GM18873 (cell line): ENCODE measurements around the gene F5.

Source experiments
- ATAC-seq: cut with Tn5 transposase; IDR thresholded peaks from one replicate; pipeline ENCODE4 v1.9.1; 2021; ENCODE audit warnings: mild to moderate bottlenecking, moderate library complexity, moderate number of reproducible peaks; ENCODE audit not compliant: unreplicated experiment, low FRiP score

The F5 gene

DNA sequence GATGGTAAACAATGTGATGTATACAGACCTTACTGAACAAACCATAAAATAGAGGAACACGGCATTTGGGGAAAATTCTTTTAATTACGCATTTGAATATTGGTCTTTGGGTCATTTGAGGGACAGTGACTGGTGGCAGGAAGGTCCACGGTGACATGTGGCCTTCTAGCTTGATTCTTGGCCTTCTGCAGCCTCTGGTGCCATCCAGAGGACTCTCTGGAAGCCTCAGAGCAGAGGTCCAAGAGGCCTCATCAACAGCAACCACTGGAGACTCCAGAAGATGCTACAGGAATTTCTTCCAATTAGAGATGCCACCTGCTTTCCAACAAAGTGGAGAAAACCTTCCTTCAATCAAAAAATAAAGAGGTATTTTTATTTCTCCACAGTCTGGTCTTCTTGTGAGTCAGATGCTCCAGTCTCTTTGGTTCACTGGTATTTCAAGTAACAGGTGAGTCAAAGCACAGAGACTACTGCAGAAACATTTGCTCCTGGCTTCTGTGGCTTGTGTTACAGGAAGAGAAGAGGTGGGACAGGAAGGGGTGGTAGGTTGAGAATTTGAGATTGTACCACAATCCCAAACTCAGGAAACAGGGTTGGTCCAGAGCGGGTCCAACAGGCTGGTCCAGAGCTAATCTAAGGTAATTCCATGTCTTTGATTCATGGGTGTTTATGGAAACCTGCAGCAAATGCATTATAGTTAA lies 2.7 kb upstream of the F5 start:
- no peak for ATAC-seq

GRCh38 chr1:169588112-169588511 lies 1.8 kb upstream of the F5 start:
- ATAC-seq, result no peak

- ATAC-seq, result no peak
Measured at GRCh38 chr1:169586067-169586394, 250 bp downstream of the F5 start.

- ATAC-seq, result no peak
Measured at GRCh38 chr1:169585181-169585580, 1.1 kb downstream of the F5 start.

GRCh38 chr1:169584483-169585144 lies 1.7 kb downstream of the F5 start:
- ATAC-seq, result no peak

DNA sequence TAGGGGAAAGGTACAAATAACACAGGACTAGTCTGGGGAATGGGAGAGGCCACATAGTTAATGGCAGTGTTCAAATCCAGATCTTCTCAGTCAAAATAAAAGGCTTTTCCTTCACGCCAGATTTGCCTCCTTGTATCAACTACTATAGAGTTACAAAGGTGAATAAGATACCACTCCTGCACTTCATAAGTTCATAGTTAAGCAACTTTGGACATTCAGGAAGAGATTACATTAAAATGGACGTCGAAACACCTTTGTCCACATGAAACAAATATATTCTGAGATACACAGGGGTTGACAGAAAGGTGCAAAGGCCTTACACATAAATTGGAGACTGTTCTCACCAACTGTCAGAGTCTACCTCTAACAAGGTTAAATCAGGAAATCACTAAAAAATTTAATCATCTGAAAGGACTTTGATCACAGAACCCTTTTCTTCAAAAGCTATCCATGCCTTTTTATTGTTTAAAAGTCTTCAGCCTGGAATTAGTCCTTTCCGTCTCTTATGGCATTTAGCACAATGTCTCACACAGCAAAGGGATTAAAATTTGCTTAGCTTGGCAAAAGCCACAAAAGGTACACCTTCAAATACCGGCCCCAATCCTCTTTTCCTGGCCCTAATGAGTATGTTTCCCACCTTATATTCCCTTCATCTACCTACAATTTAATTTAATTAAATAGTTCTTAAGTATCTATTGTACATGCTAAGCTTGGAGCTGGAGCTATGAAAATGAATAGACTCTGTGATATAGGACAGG lies 8.1 kb downstream of the F5 start:
- ATAC-seq, result no peak

GRCh38 chr1:169576935-169577331 lies 9.3 kb downstream of the F5 start:
- ATAC-seq, result no peak

- no peak for ATAC-seq
Measured at GRCh38 chr1:169576241-169576934, 9.9 kb downstream of the F5 start.

DNA sequence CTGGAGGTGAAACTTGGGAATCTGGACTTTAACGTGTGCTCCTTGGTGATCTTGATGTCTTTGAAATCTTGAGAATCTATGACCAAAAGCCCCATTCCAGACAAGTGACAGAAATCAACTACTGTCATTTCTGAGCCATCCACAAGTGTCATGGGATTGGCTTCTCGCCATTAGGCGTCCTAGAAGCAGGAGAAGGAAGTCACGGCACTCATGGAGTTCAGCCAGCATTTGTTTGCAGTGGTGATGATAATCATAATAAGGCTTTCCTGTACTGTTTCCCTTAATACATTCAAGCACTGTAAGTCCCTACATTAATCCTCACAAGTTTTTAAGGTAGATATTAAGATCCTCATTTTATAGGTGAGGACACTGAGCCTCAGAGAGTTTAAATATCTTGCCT lies 11.9 kb downstream of the F5 start:
- ATAC-seq, result no peak

DNA sequence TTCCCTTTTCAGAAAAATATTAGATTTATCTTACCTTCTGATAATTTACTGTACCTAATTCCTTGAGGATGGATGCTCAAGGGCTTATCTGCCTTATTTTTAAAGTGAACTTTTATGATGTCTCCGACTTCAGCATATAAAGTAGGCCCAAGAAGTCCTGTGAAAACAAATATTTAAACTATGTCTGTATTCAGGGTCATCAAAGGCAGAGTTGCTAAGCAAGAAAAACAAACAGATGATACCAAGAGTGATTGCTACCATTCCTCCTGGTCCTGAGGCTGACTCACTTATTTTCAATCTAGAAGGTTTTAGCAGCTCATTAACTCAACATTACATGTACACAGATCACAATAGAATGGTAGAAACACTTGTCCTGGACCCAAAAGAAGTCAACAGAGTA lies 14.1 kb downstream of the F5 start:
- no peak for ATAC-seq

DNA sequence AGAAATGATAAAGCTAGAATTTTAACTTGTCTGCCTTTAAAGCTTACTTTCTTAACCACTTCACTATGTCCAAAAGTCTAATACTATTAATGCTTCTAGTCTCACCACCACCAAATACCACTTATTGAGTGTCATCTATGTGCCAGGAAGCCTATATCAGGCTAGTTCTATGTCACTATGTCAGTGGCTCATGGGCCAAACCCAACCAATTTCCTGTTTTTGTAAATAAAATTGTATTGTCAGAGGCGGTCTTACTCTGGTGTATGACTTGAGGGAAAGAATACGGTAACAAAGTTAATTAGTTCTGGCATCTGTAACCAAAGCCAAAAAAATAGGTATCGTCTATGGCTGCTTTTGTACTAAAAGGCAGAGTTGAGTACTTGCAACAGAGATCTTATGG lies 14.8 kb downstream of the F5 start:
- ATAC-seq, result no peak

DNA sequence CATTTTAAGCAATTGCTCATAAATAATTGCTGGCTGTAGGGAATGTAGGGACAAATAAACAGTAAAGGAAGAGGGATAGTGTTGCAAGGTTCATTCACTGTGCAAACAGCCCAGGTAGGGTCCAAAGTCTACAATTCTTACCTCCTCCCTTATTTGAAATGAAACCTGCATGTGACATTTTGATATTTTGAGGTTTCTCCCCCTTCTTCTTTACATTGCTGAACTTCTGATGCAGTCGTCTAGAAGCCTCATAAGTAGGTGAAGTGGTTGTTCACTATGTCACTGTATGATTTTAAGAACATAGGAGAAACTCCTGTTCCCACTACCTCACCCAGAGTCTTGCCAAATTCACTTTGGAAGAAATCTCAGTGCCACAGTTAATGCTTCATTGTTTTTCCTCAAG lies 16.1 kb downstream of the F5 start:
- ATAC-seq, result no peak

- ATAC-seq, result no peak
Measured at GRCh38 chr1:169568497-169568896, 17.8 kb downstream of the F5 start.

DNA sequence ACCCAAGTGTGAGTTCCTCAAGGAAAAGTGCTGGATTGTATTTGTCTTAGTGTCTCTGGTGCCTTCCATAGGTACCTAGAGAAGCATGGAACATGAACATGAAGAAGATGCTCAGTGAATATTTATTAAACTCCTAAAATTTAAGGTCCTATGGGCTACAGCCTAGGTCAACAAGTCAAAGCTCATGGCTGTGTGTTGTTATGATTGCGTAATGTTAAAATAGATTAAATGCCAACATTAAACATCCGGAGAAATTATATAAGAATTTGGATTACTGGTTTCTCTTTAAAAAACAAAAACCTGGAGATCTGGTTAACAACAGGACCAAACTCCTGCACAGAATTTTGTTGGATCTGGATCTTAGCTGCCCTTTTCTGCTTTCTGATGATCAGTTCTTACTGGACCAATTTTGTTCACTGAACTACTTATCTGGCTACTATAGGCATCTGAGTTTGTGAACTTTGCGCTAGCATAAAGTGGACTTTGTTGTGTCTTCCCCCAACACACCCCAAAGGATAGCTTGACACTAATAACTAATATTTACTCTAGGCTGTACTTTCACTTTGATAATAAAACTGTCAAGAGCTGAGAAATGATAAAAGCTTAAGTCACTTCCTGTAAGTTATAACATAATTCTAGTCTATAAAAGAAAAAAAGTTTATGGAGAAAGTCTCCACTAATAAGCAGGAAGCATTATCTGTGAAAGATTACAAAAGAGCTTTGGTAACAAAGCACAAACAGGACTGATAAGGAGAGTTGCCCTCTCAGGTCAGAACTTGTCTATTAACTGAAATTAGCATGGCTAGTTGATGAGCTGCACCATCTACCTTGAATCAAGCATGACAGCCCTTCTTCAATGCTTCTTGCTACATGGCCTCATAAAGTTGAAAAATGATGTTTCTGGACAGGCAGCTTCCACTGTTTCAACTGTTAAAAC lies 20.7 kb downstream of the F5 start:
- ATAC-seq, result no peak

DNA sequence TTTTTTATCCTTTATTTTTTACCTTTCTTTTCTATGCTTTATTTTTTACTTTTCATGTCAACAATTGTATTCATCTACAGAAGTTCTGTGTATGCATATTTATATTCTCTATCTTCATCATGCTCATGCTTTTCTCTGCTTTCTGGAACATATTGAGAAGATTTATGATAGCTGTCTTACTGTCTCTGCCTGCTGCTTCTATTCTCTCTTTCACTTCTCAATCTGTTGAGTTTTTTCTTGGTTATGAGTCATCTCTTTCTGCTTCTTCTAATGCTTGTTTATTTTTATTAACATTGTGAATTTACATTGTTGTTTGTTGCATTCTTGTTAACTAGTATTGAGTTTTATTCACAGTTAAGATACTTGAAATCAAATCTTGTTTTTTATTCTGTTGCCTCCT lies 22.6 kb downstream of the F5 start:
- no peak for ATAC-seq

DNA sequence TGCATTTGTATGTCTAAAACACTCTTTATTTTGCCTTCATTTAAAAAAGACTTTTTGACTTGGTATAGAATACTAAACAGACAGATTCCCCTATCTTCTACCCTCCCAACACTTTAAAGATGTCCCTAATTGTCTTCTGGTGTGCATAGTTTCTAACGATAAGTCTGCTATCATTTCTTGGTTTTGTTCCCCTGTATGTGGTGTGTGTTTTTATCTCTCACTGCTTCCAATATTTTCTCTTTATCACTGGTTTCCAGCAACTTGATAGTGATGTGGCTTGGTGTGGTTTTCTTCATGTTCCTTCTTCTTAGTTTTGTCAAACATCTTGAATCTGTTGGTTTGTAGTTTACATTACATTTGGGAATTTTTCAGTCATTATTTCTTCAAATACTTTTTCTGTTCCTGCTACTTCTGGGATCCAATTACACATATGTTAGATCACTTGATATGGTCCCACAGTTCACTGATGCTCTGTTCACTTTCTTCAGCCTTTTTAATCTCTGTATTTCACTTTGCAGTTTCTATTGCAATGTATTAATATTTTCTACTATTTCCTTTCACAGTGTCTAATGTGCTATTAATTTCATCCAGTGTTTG lies 23.2 kb downstream of the F5 start:
- ATAC-seq, result no peak

- no peak for ATAC-seq
Measured at GRCh38 chr1:169561692-169562091, 24.6 kb downstream of the F5 start.

DNA sequence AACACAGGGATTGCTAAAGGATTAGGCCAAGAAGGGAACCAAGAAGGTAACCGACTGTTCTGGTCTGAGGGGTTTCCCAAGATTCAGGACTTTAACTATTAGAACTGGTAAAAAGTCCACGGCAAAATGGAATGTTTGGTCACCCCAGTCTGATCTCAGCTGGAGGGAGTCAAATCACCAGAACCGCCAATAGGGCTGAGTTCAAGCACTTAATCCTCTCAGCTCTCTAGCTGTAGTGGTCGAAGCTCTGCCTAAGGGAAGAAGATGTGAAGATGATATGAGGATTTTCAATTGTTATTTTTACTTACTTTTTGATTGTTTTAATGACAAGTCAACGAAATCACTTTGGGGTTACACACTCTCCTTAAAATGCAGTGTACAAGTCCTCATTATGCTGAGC lies 29.1 kb downstream of the F5 start:
- no peak for ATAC-seq

GRCh38 chr1:169550294-169550693 lies 36.0 kb downstream of the F5 start:
- no peak for ATAC-seq

DNA sequence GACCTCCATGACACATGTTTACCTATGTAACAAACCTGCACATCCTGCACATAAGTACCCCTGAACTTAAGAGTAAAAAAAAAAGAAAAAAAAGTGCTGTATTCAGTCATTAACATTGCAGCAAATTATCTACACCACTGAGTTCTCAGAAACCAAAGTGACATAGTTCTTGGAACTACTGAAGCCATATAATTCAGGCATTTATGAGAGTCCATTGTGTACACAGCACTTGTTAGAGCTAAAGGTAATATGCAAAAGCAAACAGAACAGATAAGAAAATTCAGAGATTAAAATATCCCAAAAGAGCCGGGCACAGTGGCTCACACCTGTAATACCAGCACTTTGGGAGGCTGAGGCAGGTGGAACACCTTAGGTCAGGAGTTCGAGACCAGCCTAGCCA lies 38.0 kb downstream of the F5 start:
- ATAC-seq, result no peak
